ENCODE data around the gene FUCA1.
"Not testable (repeated sequence)": the region's sequence is repeated elsewhere in the genome, so short reads cannot be mapped to it uniquely, and the experiment has no call there.

FUCA1 gene

DNA sequence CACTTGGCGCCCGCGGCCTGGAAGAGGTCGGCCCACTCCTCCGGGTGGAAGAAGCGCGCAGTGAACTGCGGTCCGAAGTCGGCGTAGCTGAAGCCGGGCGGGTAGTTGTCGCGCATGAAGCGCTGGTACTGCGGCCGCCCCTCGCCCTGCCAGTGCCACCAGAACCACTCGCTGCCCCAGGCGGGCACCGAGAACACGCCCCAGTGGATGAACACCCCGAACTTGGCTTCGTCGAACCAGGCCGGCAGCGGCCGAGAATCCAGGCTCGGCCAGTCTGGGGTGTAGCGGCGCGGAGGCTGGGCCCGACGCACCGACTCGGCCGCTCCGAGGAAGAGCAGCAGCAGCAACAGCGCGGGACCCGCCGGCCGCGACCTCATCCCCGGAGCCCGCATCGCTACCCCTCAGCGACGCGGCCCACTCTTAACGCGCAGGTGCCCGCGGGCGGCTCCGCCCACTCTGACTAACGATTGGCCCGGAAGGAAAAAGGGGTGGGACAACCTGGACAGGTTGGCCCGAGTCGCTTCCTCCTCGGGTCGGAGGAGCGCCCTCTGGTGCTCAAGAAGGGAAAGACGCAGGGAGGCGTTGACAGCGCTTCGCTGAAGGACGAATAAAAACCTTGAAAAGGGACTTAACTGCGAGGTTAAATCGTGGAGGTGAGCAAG is at the start of gene FUCA1:
FUCA1 (minus strand) TSS at position 396 of the 662 bp plus-strand sequence; CDS start at position 392, 4 bp downstream.
- DNase-seq (ENCODE audit: low read depth in 2 of 2) = peak; percentile 90 to 93

DNA sequence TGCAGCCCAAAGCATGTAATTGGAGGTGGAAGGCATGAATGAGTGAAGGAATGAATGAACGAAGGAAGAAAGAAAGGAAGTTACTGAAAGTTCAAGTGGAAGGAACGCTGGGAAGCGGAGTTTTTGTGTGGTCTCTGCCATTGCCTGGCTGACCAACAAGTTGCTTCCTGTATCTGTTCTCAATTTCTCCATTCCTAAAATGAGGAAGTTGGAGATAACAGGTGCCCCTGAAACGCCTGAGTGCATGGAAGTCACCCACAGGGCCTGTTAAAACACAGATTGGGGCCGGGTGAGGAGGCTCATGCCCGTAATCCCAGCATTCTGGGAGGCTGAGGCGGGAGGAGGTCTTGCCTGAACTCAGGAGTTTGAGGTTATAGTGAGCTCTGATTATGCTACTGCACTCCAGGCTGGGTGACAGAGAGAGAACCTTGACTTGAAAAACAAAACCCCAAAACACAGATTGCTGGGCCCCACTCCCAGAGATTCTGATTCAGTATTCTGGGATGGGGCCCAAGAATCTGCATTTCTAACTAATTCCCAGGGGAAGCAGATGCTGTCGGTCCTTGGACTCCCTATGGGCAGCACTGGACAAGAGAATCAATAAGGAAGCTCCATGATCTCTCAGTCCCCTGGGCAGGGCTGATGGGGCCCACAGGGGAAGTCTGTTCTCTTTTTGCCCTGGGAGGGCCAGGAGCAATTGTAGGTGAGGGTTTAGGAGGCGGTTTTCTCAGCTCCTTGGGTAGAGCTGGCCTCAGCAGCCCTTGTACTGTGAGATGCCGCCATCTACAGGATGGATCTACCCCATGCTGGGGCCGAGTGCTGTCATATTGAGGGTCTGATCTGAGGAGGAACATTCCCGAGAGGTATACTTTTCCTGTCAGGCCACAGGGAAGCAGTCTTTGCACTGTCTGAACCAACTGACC is 48.4 kb upstream of the FUCA1 start:
- peak in 1 of 2 donors; percentile 6 for DNase-seq (ENCODE audit: low read depth in 2 of 2)

DNA sequence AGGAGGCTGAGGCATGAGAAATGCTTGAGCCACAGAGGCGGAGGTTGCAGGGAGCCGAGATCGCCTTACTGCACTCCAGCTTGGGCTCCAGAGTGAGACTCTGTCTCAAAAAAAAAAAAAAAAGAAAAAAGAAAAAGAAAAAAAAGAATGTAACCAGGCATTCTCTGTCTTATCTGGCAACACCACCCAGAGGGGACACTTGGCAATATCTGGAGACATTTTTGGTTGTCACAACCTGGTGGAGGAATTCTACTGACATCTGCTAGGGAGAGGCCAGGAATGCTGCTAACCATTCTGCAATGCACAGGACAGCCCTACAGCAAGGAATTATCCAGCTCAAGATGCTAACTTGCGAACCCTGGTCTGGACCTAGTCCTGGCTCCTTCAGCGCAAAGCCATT is 47.4 kb upstream of the FUCA1 start:
- no peak for DNase-seq (ENCODE audit: low read depth in 2 of 2)

DNA sequence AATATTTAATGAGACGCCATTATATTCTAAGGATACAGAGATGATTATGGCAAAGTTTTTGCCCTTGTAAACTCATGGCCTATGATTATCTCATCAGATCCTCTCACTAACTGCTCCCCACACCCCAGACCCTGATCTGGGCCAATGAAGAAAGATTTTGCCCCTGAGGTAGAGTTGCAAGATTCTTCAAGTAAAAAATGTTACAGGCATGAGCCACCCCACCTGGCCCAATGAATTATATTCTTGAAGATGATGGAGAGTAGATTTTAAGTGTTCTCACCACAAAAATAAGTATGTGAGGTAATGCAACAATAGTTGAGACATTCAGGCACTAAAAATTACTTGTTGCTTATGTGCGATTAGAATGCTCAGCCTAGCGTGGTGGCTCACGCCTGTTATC is 46.8 kb upstream of the FUCA1 start:
- DNase-seq (ENCODE audit: low read depth in 2 of 2) = no peak

DNA sequence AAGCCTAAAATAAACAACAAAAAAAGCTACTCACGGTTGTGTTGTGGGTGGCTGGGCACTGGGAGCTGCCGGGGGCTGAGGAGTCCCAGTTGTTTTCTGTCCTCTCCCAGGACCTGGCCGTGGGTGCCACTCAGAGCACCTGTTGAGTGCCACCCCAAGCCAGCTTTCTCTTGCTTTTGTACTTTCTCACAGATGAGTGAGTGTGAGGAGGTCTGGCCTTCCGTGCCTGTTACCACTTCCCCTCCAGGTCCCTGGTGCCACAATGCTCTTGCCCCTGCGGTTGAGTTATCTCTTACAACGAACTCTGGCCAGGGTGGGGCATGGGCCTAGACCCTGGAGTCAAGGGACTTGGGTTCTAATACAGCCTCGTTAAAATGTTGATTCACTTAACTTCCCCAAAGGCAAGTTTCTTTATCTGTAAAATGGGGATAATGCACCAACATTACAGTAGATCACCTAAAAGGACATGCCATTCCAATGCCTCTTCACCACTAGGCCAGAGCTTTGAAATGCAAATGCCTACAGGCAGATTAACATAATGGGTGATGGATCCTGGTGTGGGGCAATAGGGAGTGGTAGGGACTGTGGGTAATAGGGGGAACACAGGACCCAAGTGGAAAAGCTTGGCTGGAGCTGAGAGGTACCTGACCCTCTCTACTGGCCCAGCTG is 45.3 kb upstream of the FUCA1 start, which contains the start of gene CNR2:
CNR2 (minus strand) TSS at position 151 of the 669 bp plus-strand sequence. CDS start 37,745 bp downstream, outside the sequence.
- no peak for DNase-seq (ENCODE audit: low read depth in 2 of 2)

DNA sequence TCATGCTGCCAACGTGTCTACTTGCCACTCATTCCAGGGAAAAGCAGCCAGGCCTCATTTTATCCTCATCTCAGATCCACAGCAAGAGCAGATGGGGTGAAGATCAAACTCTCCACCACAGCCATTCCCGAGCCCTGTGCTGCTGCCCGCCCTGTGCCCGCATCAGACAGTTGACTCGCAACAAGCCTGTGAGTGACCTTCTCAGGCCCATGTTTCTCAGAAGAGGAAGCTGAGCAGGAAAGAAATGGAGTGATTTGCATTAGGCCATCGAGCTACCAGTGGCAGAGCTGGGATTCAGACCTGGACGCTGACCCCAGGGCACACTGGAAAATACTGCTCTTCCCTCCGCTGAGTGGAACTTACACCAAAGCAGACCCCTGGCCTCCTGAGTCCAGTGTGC is 43.8 kb upstream of the FUCA1 start:
- DNase-seq (ENCODE audit: low read depth in 2 of 2) = no peak

DNA sequence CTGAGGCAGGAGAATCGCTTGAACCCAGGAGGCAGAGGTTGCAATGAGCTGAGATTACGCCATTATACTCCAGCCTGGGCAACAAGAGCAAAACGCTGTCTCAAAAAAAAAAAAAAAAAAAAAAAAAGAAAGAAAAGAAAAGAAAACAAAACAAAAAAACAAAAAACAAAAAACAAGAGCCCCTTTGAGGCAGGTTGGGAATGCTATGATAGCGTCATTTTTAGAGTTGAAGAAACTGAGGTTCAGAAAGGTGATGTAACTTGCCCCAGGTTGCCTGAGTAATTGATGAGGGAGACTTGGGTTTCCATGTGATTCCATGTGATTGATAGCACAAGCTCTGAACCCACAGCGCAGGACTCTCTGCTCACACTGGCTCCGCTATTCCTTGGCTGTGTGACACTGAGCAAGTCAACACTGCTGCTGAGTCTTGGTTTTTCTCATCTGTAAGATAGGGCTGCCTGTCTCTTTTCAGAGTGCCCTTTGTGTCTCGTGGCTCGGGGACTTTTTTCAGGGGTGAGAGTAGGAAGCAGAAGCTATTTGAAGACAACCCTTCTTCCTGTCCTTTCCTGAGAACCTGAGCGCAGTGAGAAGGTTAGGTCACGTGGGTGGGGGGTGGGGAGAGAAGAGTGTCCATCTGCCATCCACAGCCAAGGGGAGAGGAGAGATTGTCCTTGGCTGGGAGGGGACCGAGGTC is 42.6 kb upstream of the FUCA1 start:
- DNase-seq (ENCODE audit: low read depth in 2 of 2) = no peak

DNA sequence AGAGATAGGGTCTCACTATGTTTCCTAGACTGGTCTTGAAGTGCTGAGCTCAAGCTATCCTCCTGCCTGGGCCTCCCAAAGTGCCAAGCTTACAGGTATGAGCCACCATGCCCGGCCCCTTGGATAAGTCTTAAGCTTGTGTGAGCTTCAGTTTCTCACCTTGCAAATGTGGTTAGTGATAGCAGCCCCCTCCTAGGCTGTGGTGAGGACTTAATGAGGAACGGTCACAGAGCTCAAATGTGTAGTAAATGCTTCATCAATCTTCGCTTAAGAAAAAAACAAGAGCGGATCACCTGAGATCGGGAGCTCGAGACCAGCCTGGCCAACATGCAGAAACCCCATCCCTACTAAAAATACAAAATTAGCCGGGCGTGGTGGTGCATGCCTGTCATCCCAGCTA is 42.1 kb upstream of the FUCA1 start:
- no peak for DNase-seq (ENCODE audit: low read depth in 2 of 2)

DNA sequence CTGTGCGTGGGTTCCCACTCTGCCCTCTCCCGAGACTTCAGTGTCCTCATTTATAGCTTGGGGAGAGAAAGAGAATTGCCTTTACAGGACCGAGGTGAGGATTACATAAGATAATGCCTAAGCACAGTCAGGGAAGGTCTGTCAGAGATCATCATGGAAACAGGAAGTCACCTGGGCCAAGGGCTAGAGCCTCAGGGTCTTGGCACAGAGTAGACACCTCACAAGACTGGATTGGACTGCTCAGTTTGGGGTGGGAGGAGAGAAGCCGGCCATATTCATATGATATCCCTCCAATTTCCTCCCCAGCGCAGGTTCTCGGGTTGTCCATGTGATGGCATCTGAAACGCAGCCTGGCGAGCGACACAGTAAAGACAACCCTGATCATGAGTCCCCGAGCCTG is 41.3 kb upstream of the FUCA1 start:
- DNase-seq (ENCODE audit: low read depth in 2 of 2) = no peak

DNA sequence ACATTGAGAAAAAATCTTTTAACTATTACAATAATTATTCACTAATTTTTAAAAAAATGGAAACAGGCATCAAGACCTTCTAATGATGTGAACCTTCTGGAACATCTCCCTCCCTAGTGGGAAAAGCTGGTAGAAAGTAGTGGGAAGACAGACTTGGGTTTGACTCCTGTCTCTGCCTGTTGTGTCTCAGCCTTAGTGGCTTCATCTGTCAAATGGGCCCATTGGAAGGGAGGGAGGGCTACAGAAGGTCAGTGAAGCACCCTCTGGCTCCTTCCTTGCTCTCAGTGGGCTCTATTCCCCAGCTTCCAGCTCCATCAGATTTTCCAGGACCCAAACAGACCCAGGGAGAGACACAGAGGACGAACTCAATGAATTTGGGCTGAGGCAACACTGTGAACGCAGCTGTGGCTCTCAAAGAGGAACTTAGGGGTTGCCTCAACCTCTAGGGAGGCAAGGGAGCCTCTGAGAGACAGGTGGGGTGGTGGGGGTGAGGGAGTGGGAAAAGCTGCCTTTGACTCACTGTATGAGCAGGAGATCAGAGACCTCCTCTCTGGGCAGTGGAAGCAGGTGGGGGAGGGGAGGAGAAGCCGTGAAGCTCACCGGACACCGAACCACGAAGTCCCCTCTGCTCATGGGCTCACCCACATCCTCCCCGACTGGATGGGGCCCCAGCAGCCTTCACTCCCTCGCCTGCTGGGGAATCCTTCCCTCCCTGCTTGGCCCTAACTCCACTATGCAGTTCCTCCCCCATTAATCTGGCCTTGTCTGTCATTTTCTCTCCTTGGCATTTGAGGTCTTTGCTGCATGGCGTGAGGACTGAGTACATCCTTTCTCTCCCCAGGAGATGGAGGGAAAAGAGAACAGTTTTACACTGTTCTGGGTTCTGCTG is 40.6 kb upstream of the FUCA1 start:
- no peak for DNase-seq (ENCODE audit: low read depth in 2 of 2)

DNA sequence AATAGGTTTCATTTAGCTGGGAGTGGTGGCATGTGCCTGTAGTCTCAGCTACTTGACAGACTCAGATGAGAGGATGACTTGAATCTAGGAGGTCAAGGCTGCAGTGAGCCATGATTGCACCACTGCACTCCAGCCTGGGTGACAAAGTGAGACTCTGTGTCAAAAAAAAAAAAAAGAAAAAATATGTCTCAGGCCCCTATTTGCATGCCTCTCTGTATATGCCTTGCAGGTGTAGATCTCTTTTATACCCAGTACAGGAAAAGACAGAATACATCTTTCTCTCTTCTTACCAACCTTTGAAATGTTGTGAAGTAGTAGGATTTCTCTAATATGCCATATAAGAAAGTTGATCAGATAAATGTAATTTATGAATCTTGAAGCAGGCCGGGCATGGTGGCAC is 38.6 kb upstream of the FUCA1 start:
- DNase-seq (ENCODE audit: low read depth in 2 of 2) = no peak

DNA sequence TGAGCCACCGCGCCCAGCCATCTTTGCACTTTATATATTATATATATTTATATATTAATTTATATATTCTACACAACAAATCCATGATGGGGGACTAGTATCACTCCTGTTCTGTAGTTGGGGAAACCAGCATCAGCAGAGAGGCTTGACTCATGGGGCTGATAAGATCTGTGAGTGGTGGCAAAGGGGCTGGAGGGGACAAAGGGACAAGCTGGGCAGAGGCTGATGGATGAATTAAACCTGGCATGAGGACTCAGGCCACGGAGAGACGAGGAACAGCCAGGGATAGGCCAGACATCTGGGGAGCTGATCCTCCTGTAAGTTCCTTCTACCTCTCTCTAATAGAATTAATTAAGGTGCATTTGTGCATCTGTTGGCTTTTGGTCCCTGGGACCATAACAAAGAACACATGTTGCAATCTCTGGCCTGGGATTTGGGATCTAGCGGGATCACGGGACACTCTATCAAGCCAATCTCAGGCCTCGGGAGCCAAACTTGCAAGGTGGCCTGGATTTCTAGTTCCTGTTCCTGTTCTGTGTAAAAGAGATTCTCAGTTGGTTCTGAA is 37.5 kb upstream of the FUCA1 start:
- DNase-seq (ENCODE audit: low read depth in 2 of 2) = no peak

DNA sequence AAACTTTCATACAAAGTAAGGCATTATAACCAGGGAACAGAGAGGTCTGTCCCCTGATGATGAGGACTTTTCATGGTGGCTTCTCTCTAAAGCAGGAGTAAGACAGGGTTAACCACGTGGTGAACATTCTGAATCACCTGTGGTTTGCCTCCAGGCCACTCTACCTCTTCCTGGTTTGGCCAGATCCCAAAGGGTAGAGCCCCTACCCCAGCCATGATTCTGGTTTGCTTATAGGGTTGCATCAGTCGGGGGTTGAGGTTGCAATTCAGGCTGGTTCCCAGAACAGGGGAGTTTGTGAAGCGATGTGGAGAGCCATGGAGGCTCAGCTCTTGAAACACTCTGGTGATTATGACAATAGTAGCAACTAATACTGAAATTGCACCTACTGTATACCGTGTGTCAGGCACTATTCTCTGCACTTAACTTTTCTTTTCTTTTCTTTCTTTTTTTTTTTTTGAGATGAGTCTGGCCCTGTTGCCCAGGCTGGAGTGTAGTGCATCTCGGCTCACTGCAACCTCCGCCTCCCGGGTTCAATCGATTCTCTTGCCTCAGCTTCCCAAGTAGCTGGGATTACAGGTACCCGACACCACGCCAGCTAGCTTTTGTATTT is 36.8 kb upstream of the FUCA1 start:
- no peak for DNase-seq (ENCODE audit: low read depth in 2 of 2)

DNA sequence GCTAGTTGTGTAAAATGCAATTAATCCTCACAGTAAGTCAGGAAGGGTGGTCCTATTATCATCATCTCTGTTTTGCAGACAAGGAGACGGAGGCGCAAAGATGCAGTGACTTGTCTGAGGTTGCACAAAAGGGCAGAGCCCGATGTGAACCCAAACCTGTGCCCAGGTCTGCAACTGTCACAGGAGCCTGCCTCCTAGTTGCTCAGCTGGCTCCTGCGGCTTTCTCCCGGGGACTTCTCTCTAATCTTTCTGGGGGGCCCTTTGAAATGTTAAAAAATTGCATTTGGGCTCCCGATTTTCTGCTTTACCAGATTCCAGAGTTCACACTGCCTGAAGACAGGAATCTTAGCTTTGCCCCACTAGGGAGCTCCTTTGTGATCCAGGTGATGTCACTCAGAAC is 35.7 kb upstream of the FUCA1 start:
- no peak for DNase-seq (ENCODE audit: low read depth in 2 of 2)

DNA sequence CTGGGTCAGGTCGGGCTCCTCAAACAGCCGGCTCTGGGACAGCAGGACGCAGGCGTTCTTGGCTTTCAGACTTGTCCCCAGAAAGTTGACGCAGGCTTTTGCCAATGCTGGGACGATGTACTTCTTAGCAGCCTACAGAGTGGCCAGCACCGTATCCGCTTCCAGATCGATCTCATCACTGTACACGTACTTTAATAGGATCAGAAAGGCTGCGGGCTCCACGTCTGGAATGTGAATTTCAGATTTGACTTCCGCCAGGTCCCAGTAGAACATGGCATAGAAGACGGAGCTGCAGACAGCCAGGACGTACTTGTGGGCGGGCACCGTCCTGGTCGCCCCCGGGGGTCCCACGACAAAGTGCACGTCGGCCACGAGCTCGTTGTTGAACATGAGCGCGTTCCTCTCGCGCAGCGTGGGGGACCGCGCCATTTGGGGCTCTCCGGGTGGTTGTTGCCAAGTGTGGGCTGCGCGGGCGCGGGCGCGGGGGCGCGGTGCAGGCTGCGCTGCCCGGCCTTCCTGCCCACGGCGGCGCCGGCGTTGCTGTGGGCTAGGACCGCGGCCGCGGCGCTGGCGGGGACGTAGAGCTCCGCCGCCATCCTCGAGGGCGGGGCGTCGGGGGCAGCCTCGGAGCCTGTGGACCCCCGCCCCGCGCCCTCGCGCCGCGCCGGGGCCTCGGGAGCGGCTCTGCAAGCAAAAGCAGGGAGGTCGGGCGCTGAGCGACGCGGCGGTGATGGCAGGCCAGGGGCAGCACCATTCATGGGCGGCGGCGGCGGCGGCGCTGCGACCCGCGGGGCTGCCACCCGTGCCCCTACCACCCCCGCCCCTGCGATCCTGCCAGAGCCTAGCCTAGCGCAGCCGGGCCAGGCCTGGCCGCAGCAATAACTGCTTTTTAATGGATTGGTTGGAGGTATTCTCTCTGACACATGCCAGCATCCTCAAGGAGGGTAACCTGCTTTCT is 34.5 kb upstream of the FUCA1 start:
- DNase-seq (ENCODE audit: low read depth in 2 of 2) = no peak

DNA sequence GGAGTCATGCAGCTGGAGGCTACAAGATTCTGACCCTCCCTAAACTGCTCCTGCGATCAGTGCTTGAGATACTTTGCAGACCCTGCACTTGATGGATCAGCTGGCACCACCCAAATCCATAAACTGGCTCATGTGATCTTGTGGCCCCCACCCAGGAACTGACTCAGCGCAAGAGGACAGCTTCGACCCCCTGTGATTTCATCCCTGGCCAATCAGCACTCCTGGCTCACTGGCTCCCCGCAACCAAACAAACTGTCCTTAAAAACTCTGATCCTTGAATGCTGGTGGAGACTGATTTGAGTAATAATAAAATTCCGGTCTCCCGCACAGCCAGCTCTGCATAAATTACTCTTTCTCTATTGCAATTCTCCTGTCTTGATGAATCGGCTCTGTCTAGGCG is 31.9 kb upstream of the FUCA1 start:
- DNase-seq (ENCODE audit: low read depth in 2 of 2) = not testable (repeated sequence)

DNA sequence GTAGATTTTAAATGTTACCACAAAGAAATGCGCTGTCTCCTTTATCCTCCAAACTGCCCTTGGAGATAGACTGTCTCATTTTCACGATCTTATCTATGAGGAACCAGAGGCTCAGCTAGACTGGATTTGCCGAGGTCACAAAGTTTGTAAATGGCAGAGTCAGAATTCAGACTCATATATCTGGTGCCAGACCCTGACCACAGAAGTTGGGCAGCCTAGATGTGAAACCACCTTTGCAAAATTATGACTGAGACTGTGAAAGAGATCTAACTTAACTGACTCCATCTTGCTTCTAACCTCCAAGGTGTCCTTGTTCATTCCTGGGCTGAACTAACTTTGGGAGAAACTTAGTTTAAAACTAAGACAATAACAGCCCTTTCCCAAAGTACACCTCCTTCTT is 31.0 kb upstream of the FUCA1 start:
- DNase-seq (ENCODE audit: low read depth in 2 of 2) = no peak

DNA sequence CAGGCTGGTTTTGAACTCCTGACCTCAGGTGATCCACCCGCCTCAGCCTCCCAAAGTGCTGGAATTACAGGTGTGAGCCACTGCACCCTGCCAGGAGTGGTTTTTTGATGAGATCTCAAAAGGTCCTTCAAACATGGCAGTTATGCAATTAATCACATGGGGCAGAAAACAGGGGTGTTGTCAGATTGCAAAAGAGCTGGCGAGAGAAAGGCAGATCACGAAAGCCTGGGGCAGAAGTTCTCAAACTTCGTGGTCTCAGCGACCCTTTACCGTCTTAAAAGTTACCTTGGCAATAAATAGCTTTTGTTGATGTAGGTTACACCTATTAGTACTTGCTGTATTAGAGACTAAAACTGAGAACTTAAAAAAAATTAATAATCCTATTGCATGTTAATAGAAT is 29.0 kb upstream of the FUCA1 start:
- no peak for DNase-seq (ENCODE audit: low read depth in 2 of 2)

DNA sequence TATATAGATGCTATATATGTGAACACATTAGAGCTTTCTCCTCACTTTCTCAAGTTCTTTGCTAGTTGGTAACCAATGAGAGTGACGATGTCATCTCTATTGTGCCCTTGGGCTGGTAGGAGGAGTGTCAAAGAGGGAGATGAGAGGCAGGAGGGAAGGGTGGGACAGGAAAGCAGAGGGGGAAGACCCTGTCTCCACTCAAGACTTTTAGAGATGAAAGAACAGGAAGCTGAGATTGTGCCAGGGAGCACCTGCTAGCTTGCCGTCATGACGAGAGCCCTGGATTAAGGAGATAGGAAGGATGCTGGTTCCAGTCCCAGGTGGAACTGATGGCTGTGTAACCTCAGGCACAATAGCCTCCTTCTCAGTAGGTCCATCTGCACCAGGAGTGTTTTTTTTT is 28.4 kb upstream of the FUCA1 start:
- DNase-seq (ENCODE audit: low read depth in 2 of 2) = no peak
